Astrocyte (in vitro differentiated cells and primary cell): Measurements from ENCODE around the gene LY6G6D. TPM values are rescaled to one million over a fixed set of nuclear protein-coding genes. Genes with fewer than 3 reads are reported as not detected.

Experiments used
- DNase-seq: peaks from one replicate; pipeline ENCODE4 v3.0.0-alpha.2; 2010; ENCODE audit warnings: low read depth
- FAIRE-seq: peaks from 2 replicates; lab custom pipeline; 2011; peaks lifted over from hg19 to GRCh38; lab: Jason Lieb, UNC
- H2AFZ ChIP-seq: 2 replicates; pipeline ENCODE4 v1.6.0; 2012; ENCODE audit warnings: low read depth, low read length, inconsistent platforms
- H3K27ac ChIP-seq: 2 replicates; pipeline ENCODE4 v1.5.1; 2011; ENCODE audit warnings: low read depth, low read length, inconsistent platforms
- H3K27me3 ChIP-seq: 2 replicates; pipeline ENCODE4 v1.6.0; 2011; ENCODE audit warnings: low read length, inconsistent platforms; ENCODE audit not compliant: insufficient read depth
- H3K36me3 ChIP-seq: 2 replicates; pipeline ENCODE4 v1.5.1; 2011; ENCODE audit warnings: low read length, inconsistent platforms; ENCODE audit not compliant: insufficient read depth
- H3K4me1 ChIP-seq: 2 replicates; pipeline ENCODE4 v1.5.1; 2011; ENCODE audit warnings: low read length, inconsistent platforms; ENCODE audit not compliant: insufficient read depth
- H3K4me2 ChIP-seq: 2 replicates; pipeline ENCODE4 v1.6.0; 2012; ENCODE audit warnings: low read length, inconsistent platforms
- H3K4me3 ChIP-seq: 2 replicates; pipeline ENCODE4 v1.5.1; 2011; ENCODE audit warnings: low read depth, mild to moderate bottlenecking, low read length, inconsistent platforms; ENCODE audit not compliant: insufficient read depth
- H3K79me2 ChIP-seq: 2 replicates; pipeline ENCODE4 v1.6.0; 2012; ENCODE audit warnings: mild to moderate bottlenecking, low read length, inconsistent platforms; ENCODE audit not compliant: insufficient read depth
- H3K9ac ChIP-seq: 2 replicates; pipeline ENCODE4 v1.6.0; 2012; ENCODE audit warnings: mild to moderate bottlenecking, low read length, inconsistent platforms
- H3K9me3 ChIP-seq: 2 replicates; pipeline ENCODE4 v1.5.1; 2012; ENCODE audit warnings: low read depth, mild to moderate bottlenecking, low read length, inconsistent platforms; ENCODE audit not compliant: insufficient read depth
- H4K20me1 ChIP-seq: 2 replicates; pipeline ENCODE4 v1.6.0; 2012; ENCODE audit warnings: low read length, inconsistent platforms; ENCODE audit not compliant: insufficient read depth
- H3K27ac Mint-ChIP-seq: one replicate; pipeline ENCODE4 v1.8.0; 2021; ENCODE audit warnings: mild to moderate bottlenecking, mixed read lengths; ENCODE audit not compliant: unreplicated experiment
- H3K27me3 Mint-ChIP-seq: one replicate; pipeline ENCODE4 v1.8.0; 2021; ENCODE audit warnings: low read depth, mixed read lengths; ENCODE audit not compliant: unreplicated experiment
- H3K36me3 Mint-ChIP-seq: one replicate; pipeline ENCODE4 v1.8.0; 2021; ENCODE audit warnings: low read depth, mixed read lengths; ENCODE audit not compliant: unreplicated experiment
- H3K4me1 Mint-ChIP-seq: one replicate; pipeline ENCODE4 v1.8.0; 2021; ENCODE audit warnings: low read depth, mixed read lengths; ENCODE audit not compliant: unreplicated experiment
- H3K4me3 Mint-ChIP-seq: one replicate; pipeline ENCODE4 v1.8.0; 2021; ENCODE audit warnings: mild to moderate bottlenecking, moderate library complexity, mixed read lengths; ENCODE audit not compliant: unreplicated experiment
- H3K9me3 Mint-ChIP-seq: one replicate; pipeline ENCODE4 v1.8.0; 2021; ENCODE audit warnings: mild to moderate bottlenecking, mixed read lengths; ENCODE audit not compliant: unreplicated experiment
- CTCF ChIP-seq: IDR thresholded peaks from 2 replicates; pipeline ENCODE4 v1.5.1; 2011; ENCODE audit warnings: low read depth, mild to moderate bottlenecking, inconsistent platforms, low read length, moderate library complexity; ENCODE audit not compliant: insufficient read depth
- EZH2 ChIP-seq: IDR thresholded peaks from 2 replicates; pipeline ENCODE4 v1.6.1; 2012; ENCODE audit warnings: mild to moderate bottlenecking, low read length, inconsistent platforms; ENCODE audit not compliant: insufficient read depth
- total RNA-seq: library from RNA; stranded (reverse); gene quantifications from 2 replicates; pipeline ENCODE4 v1.2.1, GENCODE V29; 2021

LY6G6D gene
- total RNA-seq, 1 donor from 2014 or later: not detected

GRCh38 chr6:31761343-31761742, 46.2 kb downstream of the LY6G6D start:
- H3K27me3 ChIP-seq: no peaks in the 10 kb centered on the region
- no peaks in the 10 kb centered on the region for H3K79me2 ChIP-seq
- H4K20me1 ChIP-seq: no peaks in the 10 kb centered on the region
- H3K4me2 ChIP-seq: no peak overlapping the region
- Mint-ChIP-seq H3K27me3 (peaks cover 6% of the 10 kb centered on the region), H3K4me3 (no peak overlapping the region), H3K27ac (no peak overlapping the region), H3K9me3 (peaks cover 3% of the 10 kb centered on the region), H3K4me1 (peaks cover 6% of the 10 kb centered on the region), H3K36me3 (peaks cover 22% of the 10 kb centered on the region)
- H3K36me3 ChIP-seq: no peaks in the 10 kb centered on the region
- no peak overlapping the region for H3K4me3 ChIP-seq
- H3K9ac ChIP-seq: no peak overlapping the region
- H3K27ac ChIP-seq: no peak overlapping the region
- no peak for FAIRE-seq
- H3K4me1 ChIP-seq: peaks cover 8% of the 10 kb centered on the region
- H2AFZ ChIP-seq: no peak overlapping the region
- no peak for DNase-seq
- no peak for TF ChIP-seq CTCF
- TF ChIP-seq EZH2: no peak
- no peaks in the 10 kb centered on the region for H3K9me3 ChIP-seq

- Histone ChIP-seq H3K4me3 (no peak within 1 kb of the TSS), H3K4me1 (peaks cover 12% of the 10 kb centered on the region), H3K27ac (no peak within 1 kb of the TSS), H3K9ac (no peak within 1 kb of the TSS), H3K36me3 (no peaks in the 10 kb centered on the region), H4K20me1 (no peaks in the 10 kb centered on the region), H3K4me2 (peak within 1 kb of the TSS; percentile 25), H3K9me3 (no peaks in the 10 kb centered on the region), H3K27me3 (no peaks in the 10 kb centered on the region), H2AFZ (no peak within 1 kb of the TSS), H3K79me2 (no peaks in the 10 kb centered on the region)
- Mint-ChIP-seq H3K36me3 (peaks cover 22% of the 10 kb centered on the region), H3K4me3 (peak within 1 kb of the TSS; percentile 47), H3K27me3 (peaks cover 6% of the 10 kb centered on the region), H3K4me1 (peaks cover 6% of the 10 kb centered on the region), H3K27ac (peak within 1 kb of the TSS; percentile 17), H3K9me3 (peaks cover 3% of the 10 kb centered on the region)
- TF ChIP-seq CTCF (no peak), EZH2 (no peak)
- no peak for DNase-seq
- no peak for FAIRE-seq
Measured at GRCh38 chr6:31762356-31762755, 47.2 kb downstream of the LY6G6D start, which contains the start of gene SAPCD1. Gene SAPCD1, plus strand, starts transcription at chr6:31762656. Its CDS starts 399 bp downstream, at chr6:31763055.

GRCh38 chr6:31762878-31763618, 47.9 kb downstream of the LY6G6D start:
- Histone ChIP-seq H3K36me3 (no peaks in the 10 kb centered on the region), H3K4me1 (peaks cover 12% of the 10 kb centered on the region), H3K4me3 (no peak overlapping the region), H3K79me2 (no peaks in the 10 kb centered on the region), H3K27ac (no peak overlapping the region), H2AFZ (no peak overlapping the region), H3K4me2 (peak overlapping the region; percentile 25), H3K9me3 (no peaks in the 10 kb centered on the region), H3K9ac (no peak overlapping the region), H3K27me3 (no peaks in the 10 kb centered on the region), H4K20me1 (no peaks in the 10 kb centered on the region)
- Mint-ChIP-seq H3K27me3 (peaks cover 6% of the 10 kb centered on the region), H3K27ac (peak overlapping the region; percentile 17), H3K36me3 (peaks cover 24% of the 10 kb centered on the region), H3K4me1 (peaks cover 6% of the 10 kb centered on the region), H3K9me3 (peaks cover 3% of the 10 kb centered on the region), H3K4me3 (no peak overlapping the region)
- no peak for FAIRE-seq
- TF ChIP-seq CTCF: no peak
- no peak for TF ChIP-seq EZH2
- DNase-seq: no peak
